Panc1 (cell line): ENCODE results near the gene AUP1. TPM values are rescaled to one million over a fixed set of nuclear protein-coding genes. Genes with fewer than 3 reads are reported as not detected.

Experiments
- ATAC-seq: fragments of 200-7000 bp; cut with Tn5 transposase; 2 replicates; pipeline ENCODE4 v1.9.1; 2020; ENCODE audit warnings: mild to moderate bottlenecking, moderate library complexity
- BruUV-seq: library from RNA; stranded (reverse); fragments of 400-500 nt; replicated peaks from 2 replicates; lab custom pipeline; 2021; lab: Mats Ljungman, UMichigan
- CTCF ChIA-PET: fragments of 300-600 bp; sonication (Branson Sonifier 250); formaldehyde crosslinking; loops from one replicate; lab custom pipeline; 2022; ENCODE audit warnings: antibody characterized with exemption; lab: Charles Lee
- POLR2A ChIA-PET: fragments of 300-600 bp; sonication (Branson Sonifier 250); formaldehyde crosslinking; loops from one replicate; lab custom pipeline; 2022; ENCODE audit warnings: antibody characterized with exemption; lab: Charles Lee
- DNase-seq: peaks from one replicate; pipeline ENCODE4 v3.0.0-alpha.2; 2010; ENCODE audit warnings: low read depth, low spot score
- H3K27ac ChIP-seq: 2 replicates; pipeline ENCODE4 v1.5.1; 2011; ENCODE audit warnings: mild to moderate bottlenecking, low read length, inconsistent platforms
- H3K27me3 ChIP-seq: fragments of 200-500 bp; sonication (Bioruptor generic); 2 replicates; pipeline ENCODE4 v1.6.0; 2014; ENCODE audit warnings: low read length, inconsistent platforms; ENCODE audit not compliant: control insufficient read depth, insufficient read depth
- H3K36me3 ChIP-seq: fragments of 200-500 bp; sonication (Bioruptor generic); 2 replicates; pipeline ENCODE4 v1.5.1; 2014; ENCODE audit warnings: inconsistent platforms, mild to moderate bottlenecking, low read length, moderate library complexity; ENCODE audit not compliant: control insufficient read depth, insufficient read depth
- H3K4me1 ChIP-seq: 2 replicates; pipeline ENCODE4 v1.5.1; 2011; ENCODE audit warnings: inconsistent platforms, mild to moderate bottlenecking, low read length, moderate library complexity; ENCODE audit not compliant: control insufficient read depth, insufficient read depth
- H3K4me3 ChIP-seq, 2 experiments: 2 replicates each; pipeline ENCODE4 v1.5.1; 2011 to 2012; ENCODE audit warnings: low read depth in 2 of 2, low read length in 2 of 2, mild to moderate bottlenecking in 2 of 2, inconsistent platforms in 1 of 2, moderate library complexity in 1 of 2
- H3K9me3 ChIP-seq: fragments of 200-500 bp; sonication (Bioruptor generic); 2 replicates; pipeline ENCODE4 v1.5.1; 2014; ENCODE audit warnings: low read depth, mild to moderate bottlenecking, inconsistent platforms, low read length, moderate library complexity; ENCODE audit not compliant: control insufficient read depth, insufficient read depth
- CTCF ChIP-seq: fragments of 450-650 bp; IDR thresholded peaks from 2 replicates; pipeline ENCODE4 v1.5.1; 2017; ENCODE audit warnings: mild to moderate bottlenecking
- POLR2AphosphoS5 ChIP-seq: IDR thresholded peaks from 2 replicates; pipeline ENCODE4 v1.6.1; 2012; ENCODE audit warnings: mild to moderate bottlenecking, low read depth, low read length, moderate library complexity
- REST ChIP-seq, 2 experiments: IDR thresholded peaks; 2 replicates each; pipeline ENCODE4 v1.6.1; 2011 to 2012; ENCODE audit warnings: low read depth in 2 of 2, control low read depth in 1 of 2, low read length in 1 of 2, mild to moderate bottlenecking in 1 of 2, moderate library complexity in 1 of 2; ENCODE audit not compliant: insufficient read depth in 1 of 2
- SIN3A ChIP-seq: IDR thresholded peaks from 2 replicates; pipeline ENCODE4 v1.6.1; 2012; ENCODE audit warnings: low read depth, mild to moderate bottlenecking, low read length, moderate library complexity, borderline replicate concordance; ENCODE audit not compliant: insufficient read depth
- TCF7L2 ChIP-seq: IDR thresholded peaks from 2 replicates; pipeline ENCODE4 v1.6.1; 2011; ENCODE audit warnings: mild to moderate bottlenecking, low read depth, low read length, inconsistent platforms
- in situ Hi-C: cut with HindIII; loops from 2 replicates; pipeline ENCODE4 v1.10.0; 2016; ENCODE audit warnings: low sequenced_read_pairs, low pct_unique_long_range_greater_than_20kb
- intact Hi-C: fragments of 100-400 bp; cut with micrococcal nuclease; formaldehyde crosslinking; loops from one replicate; pipeline ENCODE4 v1.10.0; 2022; ENCODE audit not compliant: unreplicated experiment
- total RNA-seq: library from RNA; stranded (reverse); gene quantifications from one replicate; pipeline ENCODE4 v1.2.1, GENCODE V29; 2021; ENCODE audit not compliant: unreplicated experiment

AUP1 gene
- total RNA-seq, 1 experiment from 2014 or later = 142 TPM

- CTCF ChIA-PET = no interaction called here
Observed at GRCh38 chr2:74554820-74555531, 25.5 kb upstream of the AUP1 start.

More at GRCh38 chr2:74554820-74555531, 25.5 kb upstream of the AUP1 start:
- H3K36me3 ChIP-seq = no peaks in the 10 kb centered on the region
- H3K9me3 ChIP-seq = no peaks in the 10 kb centered on the region
- in situ Hi-C loops (no loop called here), intact Hi-C loops (no loop called here)
- H3K4me3 ChIP-seq = peak overlapping the region; percentile 61 to 83
- no peak for DNase-seq
- H3K4me1 ChIP-seq = peaks cover 11% of the 10 kb centered on the region; the same call in 1 of the 2 replicates
- no peaks in the 10 kb centered on the region for H3K27me3 ChIP-seq
- TF ChIP-seq TCF7L2 = no peak
- no peak for TF ChIP-seq CTCF
- TF ChIP-seq SIN3A = no peak
- TF ChIP-seq REST (IDR thresholded peaks at IDR 0.05; ENCODE audit: insufficient read depth in 1 of 2, low read depth in 2 of 2, low read length in 1 of 2) = no peak
- TF ChIP-seq POLR2AphosphoS5 = no peak
- POLR2A ChIA-PET = no interaction called here
- BruUV-seq = no TSS peak
- H3K27ac ChIP-seq = no peak overlapping the region
- ATAC-seq = peak; percentile 69
